Astrocyte of the spinal cord (primary cell): ENCODE measurements around the gene PROX1.

Experiments
- DNase-seq: peaks from one replicate; pipeline ENCODE4 v3.0.0; 2011; ENCODE audit warnings: low read depth, low spot score
- H3K4me3 ChIP-seq: 2 replicates; pipeline ENCODE4 v1.5.1; 2011; ENCODE audit warnings: low read depth, mild to moderate bottlenecking, low read length, moderate library complexity
- CTCF ChIP-seq: IDR thresholded peaks from 2 replicates; pipeline ENCODE4 v1.5.1; 2012; ENCODE audit warnings: low read depth, mild to moderate bottlenecking, low read length, inconsistent platforms
- in situ Hi-C: cut with HindIII; loops from 2 replicates; pipeline ENCODE4 v1.10.0; 2017; ENCODE audit warnings: low sequenced_read_pairs

The PROX1 gene

GRCh38 chr1:213988507-213989001 is 781 bp downstream of the PROX1 start:
- no peak for TF ChIP-seq CTCF
- DNase-seq: peak; percentile 60
- H3K4me3 ChIP-seq: peak overlapping the region; percentile 64
- in situ Hi-C loops: no loop called here

GRCh38 chr1:213989002-213989855 is 1.5 kb downstream of the PROX1 start:
- no peak for TF ChIP-seq CTCF
- DNase-seq: no peak
- peak overlapping the region; percentile 64 for H3K4me3 ChIP-seq
- in situ Hi-C loops: no loop called here

DNA sequence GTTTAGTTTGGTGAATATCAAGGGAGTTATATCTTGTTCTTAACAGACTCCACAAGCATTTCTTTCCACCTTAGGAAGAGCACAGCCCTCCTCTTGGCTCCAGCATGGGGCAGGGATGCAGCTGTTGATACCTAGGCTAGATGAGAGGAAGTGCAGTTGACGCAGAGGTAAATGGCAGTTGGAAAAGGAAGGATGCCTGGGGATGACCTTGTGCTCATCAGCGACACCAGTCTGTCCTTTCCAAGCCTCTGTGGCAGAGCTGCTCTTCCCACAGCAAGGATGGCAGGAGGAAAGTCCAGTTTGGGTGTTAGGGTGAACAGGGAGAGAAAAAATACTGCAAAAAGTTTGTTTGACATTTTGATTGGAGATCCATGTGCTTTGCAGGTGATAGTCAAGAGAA is 6.2 kb downstream of the PROX1 start:
- in situ Hi-C loops: no loop called here
- no peak for TF ChIP-seq CTCF
- H3K4me3 ChIP-seq: no peak overlapping the region
- no peak for DNase-seq

DNA sequence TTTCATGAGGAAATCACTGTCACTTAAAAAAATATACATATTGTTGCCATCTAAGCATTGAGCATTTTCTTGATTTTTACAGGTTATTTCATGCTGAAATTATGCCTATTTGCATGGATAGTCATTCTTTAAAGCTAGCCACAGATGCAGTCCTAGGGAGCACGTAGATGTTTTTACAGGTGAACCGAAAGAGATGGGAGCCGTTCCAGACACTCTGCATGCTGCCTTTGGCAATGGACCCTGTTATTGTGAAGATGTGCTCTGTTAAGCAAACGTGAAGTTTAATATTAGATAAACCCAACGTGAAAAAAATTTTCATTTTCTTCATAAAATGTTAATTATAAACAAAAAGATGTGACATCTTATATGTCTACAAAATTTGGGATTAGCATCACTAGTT is 7.1 kb downstream of the PROX1 start:
- H3K4me3 ChIP-seq: no peak overlapping the region
- DNase-seq: no peak
- TF ChIP-seq CTCF: no peak
- in situ Hi-C loops: no loop called here

DNA sequence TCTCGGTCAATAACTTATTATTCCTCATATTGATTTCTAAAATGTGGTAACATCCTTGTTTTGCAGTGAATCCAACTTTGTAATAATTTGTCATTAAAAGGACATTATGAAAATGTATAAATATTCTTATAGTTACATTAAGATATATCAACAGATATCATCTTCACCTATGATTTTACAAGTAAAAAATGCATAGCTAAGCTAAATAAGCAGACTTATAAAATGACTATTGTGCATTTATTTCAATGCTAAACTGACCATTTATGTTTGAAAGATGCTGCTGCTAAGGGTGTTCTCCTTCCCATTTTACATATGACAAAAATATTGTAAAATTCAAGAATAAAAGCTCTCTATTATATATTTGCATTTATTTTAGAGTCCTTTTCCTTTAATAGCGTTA is 7.8 kb downstream of the PROX1 start:
- no peak overlapping the region for H3K4me3 ChIP-seq
- TF ChIP-seq CTCF: no peak
- in situ Hi-C loops: no loop called here

GRCh38 chr1:213996320-213997037 is 8.7 kb downstream of the PROX1 start:
- DNase-seq: no peak
- no peak for TF ChIP-seq CTCF
- in situ Hi-C loops: no loop called here
- H3K4me3 ChIP-seq: no peak overlapping the region

More for the DNA sequence above, 7.8 kb downstream of the PROX1 start:
- DNase-seq: no peak
